Middle frontal gyrus (tissue), 1 donor: ENCODE results near the gene VSTM2A.

Experiments
- DNase-seq: peaks from one replicate; pipeline ENCODE4 v3.0.0-alpha.2; 2015; ENCODE audit warnings: low spot score; ENCODE audit errors: extremely low spot score

Gene VSTM2A

GRCh38 chr7:54615537-54615936 lies 73.4 kb downstream of the VSTM2A start:
- no peak for DNase-seq
